ENCODE results near the gene TTF1.

Gene TTF1

GRCh38 chr9:132357764-132358163, 48.9 kb downstream of the TTF1 start:
- no peak overlapping the region for H3K27ac Mint-ChIP-seq
- H3K4me3 Mint-ChIP-seq = no peak overlapping the region
- H3K9me3 Mint-ChIP-seq = no peaks in the 10 kb centered on the region
- H3K36me3 Mint-ChIP-seq = peaks cover 8% of the 10 kb centered on the region
- peaks cover 17% of the 10 kb centered on the region for H3K4me1 Mint-ChIP-seq
- H3K27me3 Mint-ChIP-seq = no peaks in the 10 kb centered on the region

DNA sequence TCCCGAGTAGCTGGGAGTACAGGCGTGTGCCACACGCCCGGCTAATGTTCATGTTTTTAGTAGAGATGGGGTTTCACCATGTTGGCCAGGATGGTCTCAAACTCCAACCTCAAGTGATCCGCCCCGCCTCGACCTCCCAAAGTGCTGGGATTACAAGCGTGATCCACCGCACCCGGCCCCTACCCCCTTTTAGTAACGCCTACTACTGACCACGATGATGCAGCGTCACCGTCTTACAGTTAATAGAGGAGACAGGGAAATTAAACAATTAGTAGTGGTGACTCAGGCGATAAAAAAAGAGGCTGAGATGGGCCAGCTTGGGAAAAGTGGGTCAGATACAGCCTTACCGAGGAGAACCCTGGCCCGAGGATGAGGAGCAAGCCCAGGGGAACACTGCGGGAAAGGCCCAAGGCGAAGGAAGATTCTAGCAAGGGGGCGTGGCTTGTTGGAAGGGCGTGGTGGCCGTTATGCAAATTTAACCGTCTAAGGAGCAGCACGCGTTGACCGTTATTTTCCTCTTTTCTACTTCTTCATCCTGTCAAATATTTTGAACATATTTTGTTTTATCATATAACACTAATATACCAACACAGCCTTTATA, 50.2 kb downstream of the TTF1 start:
- H3K9me3 Mint-ChIP-seq = no peaks in the 10 kb centered on the region
- H3K36me3 Mint-ChIP-seq = peaks cover 15% of the 10 kb centered on the region
- H3K4me3 Mint-ChIP-seq = peak overlapping the region; percentile 62
- no peaks in the 10 kb centered on the region for H3K27me3 Mint-ChIP-seq
- H3K27ac Mint-ChIP-seq = peak overlapping the region; percentile 46
- H3K4me1 Mint-ChIP-seq = peaks cover 30% of the 10 kb centered on the region

DNA sequence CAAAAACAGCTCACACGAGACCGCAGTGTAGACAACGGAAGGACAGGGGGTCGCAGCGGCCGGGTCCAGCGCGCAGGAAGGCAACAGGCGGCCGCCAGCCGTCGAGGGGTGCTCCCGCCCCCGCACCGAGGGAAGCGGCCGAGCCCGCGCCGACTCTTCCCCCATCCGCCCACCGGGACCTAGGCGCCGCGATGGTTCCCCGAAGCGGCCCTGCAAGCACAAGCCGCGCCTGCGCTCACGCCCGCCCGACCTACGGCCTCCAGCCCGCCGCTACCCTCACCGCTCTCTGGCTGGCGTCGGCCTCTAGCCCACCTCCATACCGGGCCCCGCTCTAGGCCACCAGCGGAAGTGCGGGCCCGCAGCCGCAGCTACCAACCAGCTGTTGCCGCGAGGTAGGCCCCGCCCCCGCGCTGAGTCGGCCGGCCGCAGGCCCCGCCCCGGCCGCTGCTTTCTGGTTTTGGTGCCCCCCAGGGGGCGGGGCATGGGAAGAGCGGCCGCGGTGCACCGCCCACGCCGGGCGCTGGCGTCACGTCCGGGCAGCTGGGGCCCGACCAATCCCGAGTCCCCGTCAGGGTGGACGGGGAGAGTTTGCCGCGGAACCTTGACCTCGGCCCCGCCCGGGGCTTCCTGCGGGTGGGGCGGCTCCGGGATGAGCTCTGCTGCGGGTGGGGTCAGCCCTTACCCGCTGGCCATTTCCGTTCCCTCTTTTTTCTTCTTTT, 51.8 kb downstream of the TTF1 start, which contains the start of gene SETX:
SETX (minus strand) TSS at position 350 of the 719 bp plus-strand sequence. CDS start 5,558 bp downstream, outside the sequence.
- peaks cover 15% of the 10 kb centered on the region for H3K36me3 Mint-ChIP-seq
- H3K27me3 Mint-ChIP-seq = no peaks in the 10 kb centered on the region
- H3K4me3 Mint-ChIP-seq = peak within 1 kb of the TSS; percentile 95
- no peaks in the 10 kb centered on the region for H3K9me3 Mint-ChIP-seq
- H3K4me1 Mint-ChIP-seq = peaks cover 42% of the 10 kb centered on the region
- peak within 1 kb of the TSS; percentile 99 for H3K27ac Mint-ChIP-seq

- Mint-ChIP-seq H3K4me1 (peaks cover 56% of the 10 kb centered on the region), H3K4me3 (peak overlapping the region; percentile 77), H3K36me3 (peaks cover 22% of the 10 kb centered on the region), H3K27ac (peak overlapping the region; percentile 89), H3K9me3 (no peaks in the 10 kb centered on the region), H3K27me3 (no peaks in the 10 kb centered on the region)
Observed at GRCh38 chr9:132351404-132352045, 55.1 kb downstream of the TTF1 start.

GRCh38 chr9:132350861-132351315, 55.8 kb downstream of the TTF1 start:
- H3K4me3 Mint-ChIP-seq = peak overlapping the region; percentile 77
- H3K27me3 Mint-ChIP-seq = no peaks in the 10 kb centered on the region
- peaks cover 24% of the 10 kb centered on the region for H3K36me3 Mint-ChIP-seq
- no peaks in the 10 kb centered on the region for H3K9me3 Mint-ChIP-seq
- peaks cover 61% of the 10 kb centered on the region for H3K4me1 Mint-ChIP-seq
- H3K27ac Mint-ChIP-seq = peak overlapping the region; percentile 89

DNA sequence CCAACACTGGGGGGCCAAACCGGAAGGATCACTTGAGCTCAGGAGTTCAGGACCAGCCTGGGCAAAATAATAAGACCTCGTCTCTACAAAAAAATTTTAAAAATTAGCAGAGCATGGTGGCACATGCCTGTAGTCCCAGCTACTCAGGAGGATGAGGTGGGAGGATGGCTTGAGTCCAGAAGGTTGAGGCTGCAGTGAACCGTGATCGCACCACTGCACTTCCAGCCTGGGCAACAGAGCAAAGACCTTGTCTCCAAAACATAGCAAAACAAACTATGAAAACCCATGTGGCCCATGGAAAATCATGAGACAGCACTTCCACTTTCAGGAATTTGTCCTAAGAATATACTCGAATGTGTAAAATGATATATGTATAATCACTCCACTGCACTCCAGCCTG, 58.0 kb downstream of the TTF1 start:
- peaks cover 26% of the 10 kb centered on the region for H3K36me3 Mint-ChIP-seq

GRCh38 chr9:132346177-132346576, 60.5 kb downstream of the TTF1 start:
- peaks cover 38% of the 10 kb centered on the region for H3K4me1 Mint-ChIP-seq
- H3K27me3 Mint-ChIP-seq = no peaks in the 10 kb centered on the region
- peaks cover 20% of the 10 kb centered on the region for H3K36me3 Mint-ChIP-seq
- H3K9me3 Mint-ChIP-seq = no peaks in the 10 kb centered on the region
- H3K4me3 Mint-ChIP-seq = no peak overlapping the region
- H3K27ac Mint-ChIP-seq = peak overlapping the region; percentile 17

More for the DNA sequence above, 58.0 kb downstream of the TTF1 start:
- no peaks in the 10 kb centered on the region for H3K9me3 Mint-ChIP-seq
- no peaks in the 10 kb centered on the region for H3K27me3 Mint-ChIP-seq
- H3K4me1 Mint-ChIP-seq = peaks cover 54% of the 10 kb centered on the region
- H3K27ac Mint-ChIP-seq = peak overlapping the region; percentile 93
- H3K4me3 Mint-ChIP-seq = peak overlapping the region; percentile 11

DNA sequence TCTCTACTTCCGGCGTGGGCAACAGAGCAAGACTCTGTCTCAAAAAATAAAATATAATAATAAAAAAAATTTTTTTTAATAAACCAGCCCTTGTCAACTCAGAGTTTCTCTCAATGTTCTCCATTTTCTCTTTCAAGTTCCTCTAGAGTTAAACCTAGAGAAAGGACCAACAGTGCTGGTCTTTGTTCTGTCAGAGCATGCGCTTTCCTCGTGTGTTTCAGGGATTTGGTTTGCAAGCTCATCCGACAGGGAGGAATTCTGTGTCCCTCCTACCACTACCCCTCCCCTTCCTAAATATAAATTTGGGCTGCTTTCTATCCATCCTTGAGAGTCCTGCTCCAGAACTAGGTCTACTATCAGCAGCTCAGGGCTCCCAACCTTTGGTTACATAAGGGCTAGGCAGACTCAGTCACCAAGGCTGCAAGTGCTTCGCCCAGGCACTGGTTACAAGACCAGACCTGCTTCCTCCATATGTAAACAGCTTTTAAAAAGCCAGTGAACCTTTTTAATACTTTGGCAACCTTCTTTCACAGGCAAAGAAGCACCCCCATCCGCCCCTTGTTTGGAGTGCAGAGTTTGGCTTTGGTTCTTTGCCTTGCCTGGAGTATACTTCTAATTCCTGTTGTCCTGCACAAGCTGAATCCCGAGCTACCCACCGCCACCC, 65.3 kb downstream of the TTF1 start:
- peaks cover 27% of the 10 kb centered on the region for H3K4me1 Mint-ChIP-seq
- peaks cover 26% of the 10 kb centered on the region for H3K36me3 Mint-ChIP-seq
- no peak overlapping the region for H3K27ac Mint-ChIP-seq
- no peaks in the 10 kb centered on the region for H3K9me3 Mint-ChIP-seq
- no peaks in the 10 kb centered on the region for H3K27me3 Mint-ChIP-seq
- no peak overlapping the region for H3K4me3 Mint-ChIP-seq

DNA sequence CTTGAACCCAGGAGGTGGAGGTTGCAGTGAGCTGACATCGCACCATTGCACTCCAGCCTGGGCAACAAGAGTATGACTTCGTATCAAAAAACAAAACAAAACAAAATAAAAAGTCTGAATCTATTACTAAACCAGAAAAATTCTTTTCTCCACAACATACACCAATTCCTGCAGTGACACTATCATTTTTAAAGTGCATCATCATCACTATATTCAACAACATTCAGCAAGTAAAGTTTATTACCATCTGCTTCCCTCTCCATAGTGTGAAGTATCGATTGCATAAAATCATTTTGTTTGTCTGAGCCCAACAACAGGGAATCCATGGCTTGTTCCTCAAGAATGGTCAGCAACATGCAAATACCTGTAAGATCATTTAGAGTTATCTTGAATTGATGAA, 72.3 kb downstream of the TTF1 start:
- Mint-ChIP-seq H3K27me3 (no peaks in the 10 kb centered on the region), H3K9me3 (peaks cover 3% of the 10 kb centered on the region), H3K36me3 (peaks cover 39% of the 10 kb centered on the region), H3K27ac (peak overlapping the region; percentile 47), H3K4me3 (no peak overlapping the region), H3K4me1 (peaks cover 23% of the 10 kb centered on the region)

GRCh38 chr9:132333556-132333955, 73.1 kb downstream of the TTF1 start:
- H3K9me3 Mint-ChIP-seq = peaks cover 7% of the 10 kb centered on the region
- H3K4me1 Mint-ChIP-seq = peaks cover 25% of the 10 kb centered on the region
- H3K27me3 Mint-ChIP-seq = no peaks in the 10 kb centered on the region
- peaks cover 46% of the 10 kb centered on the region for H3K36me3 Mint-ChIP-seq
- no peak overlapping the region for H3K27ac Mint-ChIP-seq
- H3K4me3 Mint-ChIP-seq = no peak overlapping the region

GRCh38 chr9:132328580-132328979, 78.1 kb downstream of the TTF1 start:
- Mint-ChIP-seq H3K4me3 (no peak overlapping the region), H3K9me3 (peaks cover 16% of the 10 kb centered on the region), H3K36me3 (peaks cover 55% of the 10 kb centered on the region), H3K27me3 (no peaks in the 10 kb centered on the region), H3K4me1 (peaks cover 53% of the 10 kb centered on the region), H3K27ac (peak overlapping the region; percentile 82)

DNA sequence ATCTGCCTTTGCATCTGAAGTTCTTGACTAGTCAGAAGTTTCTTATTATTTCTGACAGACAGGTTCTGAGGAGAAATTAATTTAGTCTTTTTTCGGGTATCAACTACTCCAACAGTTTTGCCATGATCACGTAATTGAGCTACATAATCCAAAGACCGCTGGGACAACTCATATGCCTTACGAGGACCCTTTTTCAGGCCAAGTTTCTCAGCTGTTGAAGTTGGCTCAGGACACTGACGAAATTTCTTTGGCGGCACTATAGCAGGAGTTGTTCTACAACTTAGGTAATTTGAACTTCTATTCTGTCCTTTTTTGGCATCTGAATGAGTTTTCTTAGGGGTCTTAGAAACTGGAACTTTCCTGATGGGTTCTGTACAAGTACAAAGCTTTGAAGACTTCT, 79.1 kb downstream of the TTF1 start:
- no peak overlapping the region for H3K4me3 Mint-ChIP-seq
- H3K27me3 Mint-ChIP-seq = no peaks in the 10 kb centered on the region
- peaks cover 63% of the 10 kb centered on the region for H3K4me1 Mint-ChIP-seq
- peak overlapping the region; percentile 72 for H3K27ac Mint-ChIP-seq
- H3K9me3 Mint-ChIP-seq = peaks cover 16% of the 10 kb centered on the region
- peaks cover 55% of the 10 kb centered on the region for H3K36me3 Mint-ChIP-seq
